Activated naive CD4-positive, alpha-beta T cell treated with Interleukin-2 at 50 U/mL for 16 hours (primary cell): Measurements from ENCODE around the gene TRABD.

Experiments used
- DNase-seq: peaks from one replicate; pipeline ENCODE4 v3.0.0-alpha.2; 2020

TRABD gene

DNA sequence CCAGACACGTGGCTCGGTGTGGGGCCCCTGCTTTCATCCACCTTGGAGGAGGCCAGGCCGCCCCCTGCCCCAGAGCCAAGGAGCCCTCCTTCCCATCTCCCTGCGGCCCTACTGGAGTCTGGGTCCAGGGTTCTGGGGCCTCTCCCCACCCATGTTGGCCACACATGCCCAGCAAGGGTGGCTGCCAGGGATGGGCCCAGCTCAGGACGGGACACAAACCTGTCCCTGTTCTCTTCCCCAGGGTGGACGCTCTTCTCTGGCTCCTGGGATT is 10.6 kb upstream of the TRABD start:
- no peak for DNase-seq

GRCh38 chr22:50175921-50176849 is 9.5 kb upstream of the TRABD start:
- DNase-seq, result no peak

- no peak for DNase-seq
Measured at GRCh38 chr22:50176850-50177536, 8.7 kb upstream of the TRABD start.

GRCh38 chr22:50177537-50178470 is 7.9 kb upstream of the TRABD start:
- no peak for DNase-seq

DNA sequence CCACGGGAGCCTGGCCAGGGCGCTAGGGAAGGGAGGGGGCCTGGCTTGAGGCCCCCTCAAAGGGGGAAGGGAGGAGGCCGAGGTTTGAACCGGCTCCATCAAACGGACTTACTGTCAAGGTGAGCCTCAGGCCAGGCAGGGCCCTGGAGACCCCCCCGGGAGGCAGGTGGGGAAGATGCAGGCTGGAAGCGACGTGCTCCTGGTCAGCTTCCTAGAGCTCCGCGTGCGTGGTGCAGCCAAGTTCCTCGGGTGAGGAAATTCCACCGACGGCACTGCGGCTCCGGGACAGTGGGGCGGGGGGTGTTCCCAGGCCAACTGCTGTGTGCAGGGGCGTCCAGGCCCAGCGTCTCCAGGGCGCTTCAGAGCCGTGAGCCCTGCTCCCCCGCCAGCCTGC is 7.2 kb upstream of the TRABD start:
- DNase-seq, result no peak

DNA sequence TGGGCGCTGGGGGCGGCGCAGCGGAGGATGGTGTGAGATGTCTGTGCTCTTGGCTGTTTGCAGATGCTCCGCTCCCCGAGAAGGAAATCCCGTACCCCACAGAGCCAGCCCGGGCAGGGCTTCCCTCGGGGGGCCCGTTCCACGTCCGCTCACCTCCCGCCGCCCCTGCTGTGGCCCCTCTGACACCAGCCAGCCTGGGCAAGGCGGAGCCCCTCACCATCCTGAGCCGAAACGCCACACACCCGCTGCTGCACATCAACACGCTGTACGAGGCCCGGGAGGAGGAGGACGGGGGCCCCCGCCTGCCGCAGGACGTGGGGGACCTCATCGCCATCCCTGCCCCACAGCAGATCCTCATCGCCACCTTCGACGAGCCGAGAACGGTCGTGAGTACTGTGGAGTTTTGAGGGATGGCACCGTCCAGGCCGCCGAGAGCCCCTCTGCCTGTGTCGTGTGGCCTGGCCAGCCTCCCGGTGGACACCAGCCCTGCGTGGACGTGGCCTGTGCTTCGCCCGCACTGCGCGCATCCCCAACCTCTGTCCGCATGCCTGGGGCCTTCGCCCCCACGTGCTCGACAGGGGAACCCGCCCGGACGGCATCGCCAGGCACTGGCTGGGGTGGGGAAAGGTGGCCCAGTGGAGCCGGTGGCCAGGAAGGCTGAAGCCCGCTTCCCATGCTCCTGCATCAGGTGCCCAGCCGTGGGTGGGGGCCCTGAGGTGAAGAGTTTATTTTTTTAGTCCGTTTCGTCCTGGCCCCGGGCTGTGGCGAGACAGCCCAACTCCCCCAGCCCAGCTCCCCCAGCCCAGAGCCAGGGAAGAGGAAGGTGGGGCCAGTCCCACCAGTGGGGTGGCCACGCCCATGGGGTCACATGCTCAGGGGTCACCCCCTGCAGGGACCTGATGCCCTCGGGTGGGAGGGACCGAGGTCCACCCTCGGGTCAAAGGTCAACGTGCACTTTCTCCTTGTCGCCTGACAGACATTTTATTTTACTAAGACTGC is 6.5 kb upstream of the TRABD start:
- no peak for DNase-seq

- no peak for DNase-seq
Measured at GRCh38 chr22:50179937-50180726, 5.6 kb upstream of the TRABD start.

DNA sequence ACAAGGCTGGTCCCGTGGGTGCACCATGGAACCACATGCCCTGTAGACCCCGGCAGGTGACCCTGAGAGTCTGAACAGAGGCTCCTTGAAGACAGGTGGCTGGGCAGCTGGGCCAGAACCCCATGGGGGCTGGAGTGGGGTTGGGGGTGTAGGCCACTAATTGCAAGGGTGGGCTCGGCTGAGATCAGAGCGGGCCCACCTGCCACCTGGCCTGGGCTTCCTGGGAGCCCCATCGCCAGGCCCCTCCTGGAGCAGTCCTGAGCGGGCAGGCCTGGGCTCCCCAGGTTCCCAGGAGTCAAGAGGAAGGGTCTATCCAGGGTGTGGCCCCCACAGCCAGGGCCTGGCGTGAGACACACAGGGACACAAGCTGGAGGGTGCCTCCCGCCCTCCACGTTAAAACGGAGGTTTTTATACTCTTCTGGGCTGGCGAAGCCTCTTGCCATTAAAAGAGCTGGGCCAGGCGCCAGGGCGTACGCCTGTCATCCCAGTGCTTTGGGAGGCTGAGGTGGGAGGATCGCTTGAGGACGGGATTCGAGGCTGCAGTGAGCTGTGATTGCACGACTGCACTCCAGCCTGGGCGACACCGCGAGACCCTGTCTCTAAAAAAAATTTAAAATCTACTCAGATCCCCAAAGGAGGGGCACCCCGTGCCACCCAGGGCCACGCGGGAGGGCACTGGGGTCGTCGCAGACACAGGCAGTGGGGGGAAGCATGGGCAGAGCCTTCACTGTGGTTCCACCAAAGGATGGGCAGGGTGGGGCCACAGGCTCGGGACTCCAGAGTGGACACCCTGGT is 4.8 kb upstream of the TRABD start:
- no peak for DNase-seq

DNA sequence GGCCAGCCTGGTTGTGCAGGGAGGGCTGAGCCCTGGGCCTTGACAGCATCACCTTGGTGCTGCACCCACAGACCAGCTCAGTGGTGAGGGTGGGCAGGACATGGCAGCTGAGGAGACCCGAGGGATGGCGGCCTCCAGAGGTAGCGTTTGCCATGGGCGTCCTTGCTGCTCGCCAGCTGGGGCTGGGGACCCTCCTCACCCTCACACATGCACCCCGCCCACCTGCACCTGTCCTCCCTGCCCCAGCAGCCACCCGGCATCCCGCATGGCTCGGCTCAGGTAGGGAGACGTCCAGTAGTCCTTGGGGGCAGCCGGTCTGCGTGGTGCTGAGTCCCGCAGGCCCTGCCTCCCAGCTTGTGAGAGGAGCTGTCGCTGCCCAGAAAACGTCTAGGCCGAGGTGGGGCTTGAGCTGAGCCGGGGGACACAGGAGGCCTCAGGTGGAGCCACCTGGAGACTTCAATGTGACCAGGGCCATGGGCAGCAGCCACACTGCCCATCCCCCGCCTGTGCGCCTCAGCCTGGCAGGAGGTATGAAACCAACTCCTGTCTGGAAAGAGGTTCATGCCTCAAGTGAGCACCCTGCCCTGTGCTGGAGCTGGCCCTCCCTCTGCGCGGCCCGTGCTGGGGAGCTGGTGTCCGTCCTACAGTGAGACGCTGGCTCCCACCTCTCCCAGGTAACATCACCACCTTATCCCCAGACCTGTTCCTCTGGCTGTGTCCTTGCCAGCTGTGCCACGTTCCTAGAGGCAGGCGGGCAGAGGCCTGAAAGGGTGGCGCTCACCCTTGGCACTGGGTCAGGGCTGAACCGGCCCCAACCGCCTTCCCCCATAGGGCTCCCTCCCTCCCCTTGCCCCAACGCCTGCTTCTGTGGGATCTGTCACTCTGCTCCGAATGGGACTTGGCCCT is 3.3 kb upstream of the TRABD start:
- no peak for DNase-seq

DNA sequence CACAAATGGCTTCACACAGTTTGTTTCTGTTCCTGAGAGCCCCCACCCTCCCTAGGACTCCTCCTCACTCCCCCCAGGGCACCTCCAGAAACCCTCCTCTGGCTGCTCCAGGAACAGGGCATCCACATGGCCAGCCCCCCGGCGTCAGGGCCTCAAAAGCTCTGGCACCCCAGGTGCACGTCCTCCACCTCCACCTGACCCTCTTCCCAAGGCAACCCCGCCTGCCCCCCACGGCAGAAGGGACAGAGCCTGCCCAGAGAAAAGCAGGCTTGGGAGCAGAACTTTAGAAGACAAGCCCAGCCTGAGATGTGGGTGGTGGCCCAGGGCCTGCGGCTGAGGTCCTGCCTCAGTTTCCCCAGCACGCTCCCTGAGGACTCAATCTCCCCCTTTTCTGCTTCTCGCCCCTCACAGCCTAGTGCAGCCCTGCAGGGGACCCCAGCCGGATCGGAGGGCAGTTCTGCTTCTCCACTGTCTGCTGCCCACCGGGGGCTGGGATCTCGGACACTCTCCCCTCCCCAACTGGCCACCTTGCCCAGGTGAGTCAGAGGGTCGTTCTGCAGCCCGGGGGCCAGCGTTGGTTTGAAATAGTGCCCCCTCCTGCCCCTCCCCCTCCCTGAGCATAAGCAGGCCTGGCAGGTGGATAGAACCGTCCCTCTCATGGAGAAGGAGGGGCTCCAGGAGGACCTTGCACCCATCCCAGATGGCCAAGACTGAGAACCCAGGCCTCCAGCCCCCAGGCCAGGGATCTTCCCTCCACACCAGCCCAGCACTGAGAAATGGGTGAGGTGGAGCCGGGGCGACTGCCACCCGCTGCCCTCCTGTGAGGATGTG is 2.4 kb upstream of the TRABD start:
- no peak for DNase-seq

DNA sequence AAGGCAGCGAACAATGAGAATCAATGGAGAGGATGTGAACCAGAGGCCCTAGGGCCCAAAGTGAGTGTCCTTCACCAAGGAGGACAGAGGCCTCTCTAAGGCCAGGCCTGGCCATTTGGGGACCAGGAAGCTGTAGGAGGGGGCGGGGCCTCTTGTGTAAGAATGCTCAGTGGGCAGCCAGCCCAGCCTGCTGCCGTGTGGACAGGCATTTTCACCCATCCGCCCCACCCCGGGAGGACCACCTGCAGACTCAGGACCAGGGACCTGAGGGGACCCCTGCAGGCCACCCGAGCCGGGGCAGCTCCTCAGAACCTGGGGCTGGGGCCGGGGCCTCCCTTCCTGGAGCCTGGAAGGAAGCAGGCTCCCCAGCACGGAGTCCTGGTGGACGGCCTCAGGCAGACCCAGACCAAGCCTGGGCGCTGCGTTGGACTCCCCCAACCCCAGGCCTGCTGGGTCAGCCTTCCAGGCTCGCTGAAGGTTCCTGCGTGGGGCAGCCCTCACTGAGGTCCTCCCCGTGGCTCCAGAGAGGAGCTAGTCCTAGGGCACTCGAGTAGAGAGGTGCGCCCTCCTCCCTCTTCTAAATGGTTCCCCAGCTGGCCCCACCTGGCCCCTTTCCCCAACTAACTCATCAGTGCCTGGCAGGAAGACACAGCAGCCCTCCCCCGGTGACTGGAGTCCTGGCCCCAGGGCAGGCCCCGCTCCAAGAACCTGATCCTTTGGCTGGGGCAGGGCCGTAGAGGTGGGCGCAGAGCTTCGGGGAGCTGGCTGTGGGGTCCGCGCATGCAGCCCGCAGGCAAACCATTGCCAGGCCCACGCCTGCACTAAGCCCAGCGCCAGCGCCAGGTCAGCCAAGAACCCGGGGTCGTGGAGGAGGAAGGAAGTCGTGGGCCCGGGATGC is 1.5 kb upstream of the TRABD start:
- DNase-seq, result no peak

- no peak for DNase-seq
Measured at GRCh38 chr22:50184902-50185374, 775 bp upstream of the TRABD start.

GRCh38 chr22:50186181-50186714 is 535 bp downstream of the TRABD start:
- DNase-seq, result no peak

DNA sequence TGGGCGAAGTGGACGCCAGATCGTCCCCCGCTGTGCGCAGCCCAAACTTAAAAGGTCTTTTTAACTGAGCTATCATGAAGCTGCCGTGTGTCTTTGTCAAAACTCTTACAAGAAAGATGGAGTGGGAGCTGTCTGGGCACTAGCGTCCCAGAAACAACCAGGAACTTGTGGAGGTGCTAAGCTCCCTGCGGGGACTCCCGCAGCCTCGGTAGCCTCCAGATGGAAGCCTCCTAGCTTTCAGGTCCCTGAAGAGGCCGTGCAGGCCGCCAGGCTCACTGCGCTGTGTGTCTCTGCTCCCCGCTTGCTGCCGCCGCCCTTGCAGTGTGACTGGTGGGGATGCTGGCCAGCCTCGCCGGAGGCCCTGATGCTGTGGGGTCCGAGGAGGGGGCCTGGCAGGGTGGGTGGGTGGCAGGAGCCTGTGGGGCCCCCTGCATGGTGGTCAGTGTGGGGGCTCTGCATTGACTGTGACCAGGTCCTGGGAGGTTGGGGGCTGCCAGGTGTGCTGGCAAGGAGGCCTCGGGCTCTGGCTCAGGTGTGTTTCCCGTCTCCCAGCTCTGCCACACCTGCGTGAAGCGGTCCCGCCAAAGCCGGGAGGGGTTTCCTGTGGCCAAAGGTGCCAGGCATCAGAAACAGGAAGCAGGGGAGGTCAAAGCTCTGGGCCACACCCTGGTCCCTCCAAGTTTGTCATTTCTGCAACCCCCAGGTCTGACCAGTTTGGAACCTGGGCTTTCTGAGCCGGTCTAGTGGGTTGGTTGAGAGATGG is 1.2 kb downstream of the TRABD start:
- peak; percentile 28 for DNase-seq

DNA sequence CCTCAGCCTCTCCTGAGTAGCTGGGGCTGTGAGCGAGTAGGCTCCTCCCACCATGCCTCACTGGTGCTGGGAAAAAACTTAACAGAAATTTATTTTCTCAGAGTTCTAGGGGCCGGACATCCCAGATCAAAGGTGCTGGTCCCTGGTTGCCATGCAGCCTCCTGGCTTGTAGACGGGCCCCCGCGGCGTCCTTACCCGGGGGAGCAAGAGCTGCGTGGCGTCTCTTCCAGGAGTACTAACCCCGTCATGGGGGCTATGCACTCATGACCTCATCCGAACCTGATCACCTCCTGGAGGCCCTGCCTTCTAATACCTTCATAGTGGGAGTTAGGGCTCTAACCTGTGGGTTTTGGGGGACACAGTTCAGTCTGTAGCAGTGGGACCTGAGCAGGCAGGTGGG is 2.6 kb downstream of the TRABD start:
- DNase-seq, result no peak
